GM11168 (cell line): ENCODE data around the gene COBL.

ENCODE experiments used
- in situ Hi-C: fragments of 300-500 bp; cut with MboI; formaldehyde crosslinking; loops from one replicate; pipeline ENCODE4 v1.12.0; 2022; ENCODE audit warnings: low sequenced_read_pairs; ENCODE audit not compliant: unreplicated experiment

The COBL gene

GRCh38 chr7:51316666-51317581, at the start of gene COBL:
Gene COBL (minus strand): TSS chr7:51316809. CDS start chr7:51316633, 176 bp downstream.
- in situ Hi-C loops: no loop called here

- in situ Hi-C loops: loop anchor here (25.0 kb wide), 1 partner anchor 204 kb away; no protein-coding TSS in a partner anchor
Observed at GRCh38 chr7:51366172-51366728, 49.6 kb upstream of the COBL start.

GRCh38 chr7:51357821-51358220, 41.2 kb upstream of the COBL start:
- in situ Hi-C loops: loop anchor here (25.0 kb wide), 1 partner anchor 196 kb away; no protein-coding TSS in a partner anchor

GRCh38 chr7:51356849-51357516, 40.4 kb upstream of the COBL start:
- in situ Hi-C loops: loop anchor here (25.0 kb wide), 1 partner anchor 195 kb away; no protein-coding TSS in a partner anchor

GRCh38 chr7:51354897-51355296, 38.3 kb upstream of the COBL start:
- in situ Hi-C loops: loop anchor here (25.0 kb wide), 1 partner anchor 193 kb away; no protein-coding TSS in a partner anchor

- in situ Hi-C loops: loop anchor here (25.0 kb wide), 1 partner anchor 192 kb away; no protein-coding TSS in a partner anchor
Observed at GRCh38 chr7:51354434-51354833, 37.8 kb upstream of the COBL start.

- in situ Hi-C loops: loop anchor here (25.0 kb wide), 1 partner anchor 190 kb away; no protein-coding TSS in a partner anchor
Observed at GRCh38 chr7:51352174-51353100, 35.8 kb upstream of the COBL start.

- in situ Hi-C loops: loop anchor here (25.0 kb wide), 1 partner anchor 189 kb away; no protein-coding TSS in a partner anchor
Observed at GRCh38 chr7:51351661-51352060, 35.1 kb upstream of the COBL start.

- in situ Hi-C loops: loop anchor here (25.0 kb wide), 1 partner anchor 188 kb away; no protein-coding TSS in a partner anchor
Observed at GRCh38 chr7:51350546-51350896, 33.9 kb upstream of the COBL start.

GRCh38 chr7:51349820-51350545, 33.4 kb upstream of the COBL start:
- in situ Hi-C loops: loop anchor here (25.0 kb wide), 1 partner anchor 188 kb away; no protein-coding TSS in a partner anchor

- in situ Hi-C loops: no loop called here
Observed at GRCh38 chr7:51346126-51346525, 29.5 kb upstream of the COBL start.

GRCh38 chr7:51344406-51345138, 28.0 kb upstream of the COBL start:
- in situ Hi-C loops: no loop called here

- in situ Hi-C loops: no loop called here
Observed at GRCh38 chr7:51340936-51341335, 24.3 kb upstream of the COBL start.

- in situ Hi-C loops: no loop called here
Observed at GRCh38 chr7:51340029-51340838, 23.6 kb upstream of the COBL start.

GRCh38 chr7:51335057-51335456, 18.4 kb upstream of the COBL start:
- in situ Hi-C loops: no loop called here

GRCh38 chr7:51329696-51330263, 13.2 kb upstream of the COBL start:
- in situ Hi-C loops: no loop called here

- in situ Hi-C loops: no loop called here
Observed at GRCh38 chr7:51328351-51328801, 11.8 kb upstream of the COBL start.
